Mucosa of rectum (tissue), 2 donors: ENCODE measurements around the gene CEBPB.

Experiments used
- H3K27ac ChIP-seq, 2 donors: one replicate each; pipeline ENCODE4 v1.7.0; 2013; ENCODE audit warnings: inconsistent platforms in 2 of 2, low read depth in 2 of 2, low read length in 2 of 2
- H3K27me3 ChIP-seq, 2 donors: one replicate each; pipeline ENCODE4 v1.7.0; 2013; ENCODE audit warnings: low read length in 2 of 2; ENCODE audit not compliant: control insufficient read depth in 2 of 2, insufficient read depth in 2 of 2
- H3K36me3 ChIP-seq, 2 donors: one replicate each; pipeline ENCODE4 v1.7.0; 2013; ENCODE audit warnings: low read length in 2 of 2; ENCODE audit not compliant: control insufficient read depth in 2 of 2, insufficient read depth in 2 of 2
- H3K4me1 ChIP-seq, 2 donors: one replicate each; pipeline ENCODE4 v1.7.0; 2013; ENCODE audit warnings: low read length in 2 of 2, mild to moderate bottlenecking in 1 of 2; ENCODE audit not compliant: control insufficient read depth in 2 of 2, insufficient read depth in 2 of 2
- H3K4me3 ChIP-seq, 2 donors: one replicate each; pipeline ENCODE4 v1.7.0; 2013; ENCODE audit warnings: low read length in 2 of 2
- H3K9ac ChIP-seq, 2 donors: one replicate each; pipeline ENCODE4 v1.7.0; 2013; ENCODE audit warnings: low read length in 2 of 2, low read depth in 1 of 2, mild to moderate bottlenecking in 1 of 2
- H3K9me3 ChIP-seq, 2 donors: one replicate each; pipeline ENCODE4 v1.7.0; 2013; ENCODE audit warnings: low read length in 2 of 2; ENCODE audit not compliant: control insufficient read depth in 2 of 2
- donor health status: healthy.
- donor health status: Normal muscosa, but diverticular disease.

Gene CEBPB

GRCh38 chr20:50193199-50193835 lies 2.7 kb downstream of the CEBPB start:
- peak overlapping the region; percentile 81 to 90 for H3K9ac ChIP-seq
- H3K9me3 ChIP-seq = no peaks in the 10 kb centered on the region
- peaks cover 4 to 10% of the 10 kb centered on the region in 2 donors for H3K36me3 ChIP-seq
- H3K4me1 ChIP-seq = peaks cover 21 to 24% of the 10 kb centered on the region in 2 donors
- peak overlapping the region; percentile 52 to 98 for H3K27ac ChIP-seq
- no peaks in the 10 kb centered on the region for H3K27me3 ChIP-seq
- peak overlapping the region; percentile 82 to 93 for H3K4me3 ChIP-seq

DNA sequence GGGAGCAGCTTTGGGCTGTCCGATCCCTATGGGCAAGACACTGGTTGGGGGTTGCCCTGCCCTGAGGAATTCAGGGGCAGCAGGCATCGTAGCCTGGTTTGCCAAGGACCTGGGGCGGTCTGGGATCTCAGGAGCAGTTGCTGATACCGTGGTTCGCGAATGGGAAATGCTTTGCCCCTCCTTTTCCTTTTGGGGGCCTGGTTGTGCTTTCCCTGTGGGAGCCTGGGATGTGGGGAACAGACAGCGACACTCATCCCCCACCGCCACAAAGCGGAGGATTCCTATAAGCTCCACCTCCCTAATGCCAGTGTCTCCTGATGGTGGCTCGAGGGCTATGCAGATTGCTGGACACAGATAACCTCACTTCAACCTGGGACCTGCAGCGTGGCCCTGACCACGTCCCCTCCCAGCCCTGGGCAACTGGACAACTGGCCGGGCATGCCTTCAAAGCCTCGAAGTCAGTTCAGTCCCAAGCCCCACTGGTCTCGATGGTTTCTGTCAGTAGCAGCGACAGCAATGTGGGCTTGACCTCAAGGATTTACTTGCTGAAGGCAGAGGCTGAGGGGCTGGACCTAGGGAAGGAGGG lies 3.3 kb downstream of the CEBPB start:
- peaks cover 4 to 10% of the 10 kb centered on the region in 2 donors for H3K36me3 ChIP-seq
- peak overlapping the region; percentile 81 to 90 for H3K9ac ChIP-seq
- peak overlapping the region; percentile 52 to 98 for H3K27ac ChIP-seq
- H3K4me1 ChIP-seq = peaks cover 21 to 24% of the 10 kb centered on the region in 2 donors
- H3K4me3 ChIP-seq = peak overlapping the region; percentile 82 to 93
- H3K9me3 ChIP-seq = no peaks in the 10 kb centered on the region
- H3K27me3 ChIP-seq = no peaks in the 10 kb centered on the region

GRCh38 chr20:50194422-50194830 lies 3.8 kb downstream of the CEBPB start:
- Histone ChIP-seq H3K27ac (peak overlapping the region; percentile 45 to 52), H3K27me3 (no peaks in the 10 kb centered on the region), H3K4me3 (peak overlapping the region; percentile 82 to 93), H3K9ac (peak overlapping the region; percentile 42 to 90), H3K36me3 (peaks cover 4 to 10% of the 10 kb centered on the region in 2 donors), H3K9me3 (no peaks in the 10 kb centered on the region), H3K4me1 (peaks cover 21 to 24% of the 10 kb centered on the region in 2 donors)

- peaks cover 4 to 10% of the 10 kb centered on the region in 2 donors for H3K36me3 ChIP-seq
- peak overlapping the region in 1 of 2 donors; percentile 2 for H3K27ac ChIP-seq
- H3K27me3 ChIP-seq = no peaks in the 10 kb centered on the region
- H3K9ac ChIP-seq = peak overlapping the region in 1 of 2 donors; percentile 90
- no peaks in the 10 kb centered on the region for H3K9me3 ChIP-seq
- peaks cover 19 to 24% of the 10 kb centered on the region in 2 donors for H3K4me1 ChIP-seq
- no peak overlapping the region for H3K4me3 ChIP-seq
Observed at GRCh38 chr20:50194831-50195523, 4.3 kb downstream of the CEBPB start.

DNA sequence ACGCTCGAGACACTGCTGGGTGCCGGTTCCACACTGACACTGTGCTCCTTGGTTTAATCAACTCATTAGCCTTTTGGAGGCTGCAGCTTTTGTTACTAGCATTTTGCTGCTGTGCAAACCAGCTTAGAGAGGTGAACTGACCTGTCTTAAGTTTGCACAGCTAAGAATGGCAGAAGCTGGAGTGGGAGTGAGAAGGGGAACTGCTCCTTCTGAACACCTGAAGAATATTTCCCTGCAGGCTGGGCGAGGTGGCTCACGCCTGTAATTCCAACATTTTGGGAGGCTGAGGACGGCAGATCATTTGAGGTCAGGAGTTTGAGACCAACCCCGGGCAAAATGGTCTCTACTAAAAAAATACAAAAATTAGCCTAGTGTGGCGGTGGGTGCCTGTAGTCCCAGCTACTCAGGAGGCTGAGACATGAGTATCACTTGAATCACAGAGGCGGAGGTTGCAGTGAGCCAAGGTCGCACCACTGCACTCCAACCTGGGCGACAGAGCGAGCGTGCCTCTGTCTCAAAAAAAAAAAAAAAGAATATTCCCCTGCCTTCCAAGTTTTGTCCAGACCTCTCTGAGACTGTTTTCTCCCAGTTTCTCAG lies 5.0 kb downstream of the CEBPB start:
- Histone ChIP-seq H3K9ac (no peak overlapping the region), H3K27me3 (no peaks in the 10 kb centered on the region), H3K36me3 (peaks cover 4 to 10% of the 10 kb centered on the region in 2 donors), H3K4me1 (peaks cover 19 to 24% of the 10 kb centered on the region in 2 donors), H3K9me3 (no peaks in the 10 kb centered on the region), H3K4me3 (no peak overlapping the region), H3K27ac (no peak overlapping the region)

DNA sequence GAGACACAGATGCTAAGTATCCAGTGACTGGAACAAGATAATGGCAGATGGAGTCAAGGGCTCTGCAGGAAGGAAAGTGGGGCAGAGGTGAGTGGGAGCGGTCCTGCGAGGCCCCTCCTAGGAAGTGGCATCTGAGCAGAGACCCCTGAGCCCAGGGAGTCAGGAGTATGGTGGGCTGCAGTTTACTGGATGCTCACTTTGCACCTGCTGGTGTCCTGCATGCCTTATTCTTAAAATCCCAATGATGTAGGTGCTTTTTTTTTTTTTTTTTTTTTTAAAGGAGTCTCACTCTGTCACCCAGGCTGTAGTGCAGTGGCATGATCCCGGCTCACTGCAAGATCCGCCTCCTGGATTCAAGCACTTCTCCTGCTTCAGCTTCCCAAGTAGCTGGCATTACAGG lies 5.6 kb downstream of the CEBPB start:
- Histone ChIP-seq H3K27ac (no peak overlapping the region), H3K4me3 (no peak overlapping the region), H3K9ac (no peak overlapping the region), H3K27me3 (no peaks in the 10 kb centered on the region), H3K9me3 (no peaks in the 10 kb centered on the region), H3K4me1 (peaks cover 19 to 24% of the 10 kb centered on the region in 2 donors), H3K36me3 (peaks cover 4 to 10% of the 10 kb centered on the region in 2 donors)

GRCh38 chr20:50196896-50197295 lies 6.3 kb downstream of the CEBPB start:
- no peak overlapping the region for H3K27ac ChIP-seq
- H3K4me1 ChIP-seq = peaks cover 19 to 24% of the 10 kb centered on the region in 2 donors
- H3K4me3 ChIP-seq = no peak overlapping the region
- peaks cover 4 to 10% of the 10 kb centered on the region in 2 donors for H3K36me3 ChIP-seq
- H3K9ac ChIP-seq = no peak overlapping the region
- no peaks in the 10 kb centered on the region for H3K27me3 ChIP-seq
- no peaks in the 10 kb centered on the region for H3K9me3 ChIP-seq

DNA sequence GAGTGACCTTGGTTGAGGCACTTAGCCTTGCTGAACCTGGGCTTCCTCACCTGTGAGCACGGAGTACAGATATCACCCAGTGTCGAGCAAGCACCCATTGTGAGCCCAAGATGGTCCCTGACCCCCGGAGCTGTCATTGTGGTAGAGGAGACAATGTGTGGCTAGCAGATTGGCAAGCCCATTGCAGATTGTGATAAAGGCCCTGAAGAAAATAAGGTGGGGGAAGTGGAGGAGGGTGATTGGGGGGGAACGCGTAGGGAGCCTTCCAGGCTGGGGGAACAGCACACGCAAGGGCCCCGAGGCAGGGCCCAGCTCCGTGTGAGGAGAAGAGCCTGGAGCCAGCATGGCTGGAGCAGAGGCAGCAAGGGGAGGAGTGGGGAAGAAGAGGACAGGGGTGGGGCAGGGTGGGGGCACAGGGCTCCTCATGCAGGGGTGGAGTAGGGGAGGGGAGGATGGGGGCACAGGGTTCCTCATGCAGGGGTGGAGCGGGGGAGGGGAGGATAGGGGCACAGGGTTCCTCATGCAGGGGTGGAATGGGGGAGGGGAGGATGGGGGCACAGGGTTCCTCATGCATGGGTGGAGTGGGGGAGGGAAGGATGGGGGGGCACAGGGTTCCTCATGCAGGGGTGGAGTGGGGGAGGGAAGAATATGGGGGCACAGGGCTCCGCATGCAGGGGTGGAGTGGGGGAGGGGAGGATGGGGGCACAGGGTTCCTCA lies 7.0 kb downstream of the CEBPB start:
- Histone ChIP-seq H3K27ac (no peak overlapping the region), H3K4me1 (peaks cover 16 to 22% of the 10 kb centered on the region in 2 donors), H3K27me3 (no peaks in the 10 kb centered on the region), H3K9me3 (no peaks in the 10 kb centered on the region), H3K36me3 (peaks cover 4 to 10% of the 10 kb centered on the region in 2 donors), H3K4me3 (no peak overlapping the region), H3K9ac (no peak overlapping the region)

DNA sequence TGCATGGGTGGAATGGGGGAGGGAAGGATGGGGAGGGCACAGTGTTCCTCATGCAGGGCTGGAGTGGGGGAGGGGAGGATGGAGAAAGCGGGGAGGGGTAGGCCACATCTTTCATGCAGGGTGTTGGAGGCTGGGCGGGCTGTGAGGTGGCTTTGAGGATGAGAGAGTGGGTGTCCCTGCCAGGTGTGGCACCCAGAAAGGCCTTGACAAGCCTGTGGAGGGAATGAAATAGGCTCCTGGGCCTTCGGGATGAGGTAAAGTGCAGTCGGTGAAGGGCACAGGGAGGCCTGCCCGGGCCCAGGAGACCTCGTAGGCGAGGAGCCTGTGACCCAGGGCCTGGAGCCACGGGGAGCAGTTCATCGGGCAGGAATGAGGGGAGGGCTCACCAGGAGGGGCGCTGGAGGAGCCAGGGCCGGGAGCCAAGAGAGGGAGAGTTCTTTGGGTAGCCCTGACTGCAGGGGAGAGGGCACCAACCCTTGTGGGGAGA lies 7.6 kb downstream of the CEBPB start:
- Histone ChIP-seq H3K27me3 (no peaks in the 10 kb centered on the region), H3K4me1 (peaks cover 10 to 16% of the 10 kb centered on the region in 2 donors), H3K36me3 (peaks cover 4 to 10% of the 10 kb centered on the region in 2 donors), H3K4me3 (no peak overlapping the region), H3K27ac (no peak overlapping the region), H3K9ac (no peak overlapping the region), H3K9me3 (no peaks in the 10 kb centered on the region)
